OCI-LY1 (cell line): ENCODE data around the gene GID4.

Experiments used
- H2AFZ ChIP-seq: fragments of 200-600 bp; sonication (generic), shearing (Covaris generic); 2 replicates; pipeline ENCODE4 v1.6.0; 2014; ENCODE audit warnings: antibody characterized with exemption, mild to moderate bottlenecking, low read length
- H3F3A ChIP-seq: fragments of 200-600 bp; sonication (generic), shearing (Covaris generic); 2 replicates; pipeline ENCODE4 v1.6.0; 2014; ENCODE audit warnings: mild to moderate bottlenecking, antibody characterized with exemption, low read length, moderate library complexity; ENCODE audit not compliant: insufficient read depth
- H3K27ac ChIP-seq: fragments of 200-600 bp; sonication (generic); 2 replicates; pipeline ENCODE4 v1.5.1; 2014; ENCODE audit warnings: low read length, mixed run types, mild to moderate bottlenecking, low read depth; ENCODE audit not compliant: poor library complexity, severe bottlenecking
- H3K27me3 ChIP-seq: fragments of 200-600 bp; sonication (generic); 2 replicates; pipeline ENCODE4 v1.6.0; 2014; ENCODE audit warnings: antibody characterized with exemption, mild to moderate bottlenecking, low read length, moderate library complexity; ENCODE audit not compliant: insufficient read depth
- H3K36me3 ChIP-seq: fragments of 200-600 bp; sonication (generic); 2 replicates; pipeline ENCODE4 v1.6.1; 2014; ENCODE audit warnings: mild to moderate bottlenecking, antibody characterized with exemption, low read length, moderate library complexity, mixed read lengths; ENCODE audit not compliant: insufficient read depth
- H3K4me1 ChIP-seq: fragments of 200-600 bp; sonication (generic); 2 replicates; pipeline ENCODE4 v1.5.1; 2014; ENCODE audit warnings: mild to moderate bottlenecking, low read length, moderate library complexity; ENCODE audit not compliant: insufficient read depth, severe bottlenecking
- H3K4me2 ChIP-seq: fragments of 200-600 bp; sonication (generic), shearing (Covaris generic); 2 replicates; pipeline ENCODE4 v1.6.1; 2014; ENCODE audit warnings: low read length
- H3K4me3 ChIP-seq: fragments of 200-600 bp; sonication (generic); 2 replicates; pipeline ENCODE4 v1.5.1; 2014; ENCODE audit warnings: low read length, low read depth, mild to moderate bottlenecking, mixed read lengths; ENCODE audit not compliant: poor library complexity, severe bottlenecking
- H3K79me2 ChIP-seq: fragments of 200-600 bp; shearing (Covaris generic); 2 replicates; pipeline ENCODE4 v1.6.1; 2016; ENCODE audit warnings: mixed run types, low read length, mixed read lengths; ENCODE audit not compliant: insufficient read depth
- H3K9ac ChIP-seq: fragments of 200-600 bp; sonication (generic), shearing (Covaris generic); 2 replicates; pipeline ENCODE4 v1.6.1; 2014; ENCODE audit warnings: mild to moderate bottlenecking, low read length, mixed read lengths
- H3K9me2 ChIP-seq: fragments of 200-600 bp; sonication (generic), shearing (Covaris generic); 2 replicates; pipeline ENCODE4 v1.6.1; 2014; ENCODE audit warnings: low read depth, mild to moderate bottlenecking, low read length, mixed read lengths
- H3K9me3 ChIP-seq: fragments of 200-600 bp; shearing (Covaris generic); 2 replicates; pipeline ENCODE4 v1.6.1; 2014; ENCODE audit warnings: low read length, mixed read lengths
- H4K20me1 ChIP-seq: fragments of 200-600 bp; sonication (generic), shearing (Covaris generic); 2 replicates; pipeline ENCODE4 v1.6.0; 2016; ENCODE audit warnings: mild to moderate bottlenecking, low read length; ENCODE audit not compliant: insufficient read depth
- EZH2 ChIP-seq: fragments of 200-600 bp; sonication (generic), shearing (Covaris generic); IDR thresholded peaks from 2 replicates; pipeline ENCODE4 v1.8.0; 2017; ENCODE audit warnings: borderline replicate concordance, mixed run types, mild to moderate bottlenecking, antibody characterized with exemption, low read length, moderate library complexity, mixed read lengths
- TF ChIP-seq, protein P1 (sequence below): fragments of 200-600 bp; sonication (generic), shearing (Covaris generic); IDR thresholded peaks from 2 replicates; pipeline ENCODE4 v1.5.1; 2017; ENCODE audit warnings: mild to moderate bottlenecking, antibody characterized with exemption, low read length, moderate library complexity, mixed read lengths

Gene GID4

DNA sequence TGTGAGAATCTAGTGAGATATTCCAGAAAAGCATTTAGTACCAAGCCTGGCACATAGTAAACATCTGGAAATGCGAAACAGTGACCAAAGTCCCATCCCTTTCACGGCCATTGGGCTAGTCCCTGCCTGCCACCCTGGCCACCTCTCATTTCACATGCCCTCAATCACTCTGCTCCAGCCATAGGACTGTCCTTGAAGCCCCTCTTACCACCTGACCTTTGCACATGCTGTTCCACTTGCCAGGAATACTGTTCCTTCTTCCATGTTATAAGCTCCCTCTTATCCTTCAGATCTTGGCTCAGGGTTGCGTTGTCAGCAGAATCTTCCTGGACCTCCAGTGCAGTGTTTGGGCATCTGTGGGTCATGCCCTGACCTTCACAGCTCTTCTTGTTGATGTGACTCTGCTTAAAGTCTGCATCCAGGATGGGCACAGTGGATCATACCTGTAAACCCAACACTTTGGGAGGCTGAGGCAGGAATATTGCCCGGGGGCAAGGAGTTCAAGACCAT lies 71.5 kb downstream of the GID4 start:
- H3F3A ChIP-seq, result no peaks in the 10 kb centered on the region
- no peak overlapping the region for H3K9ac ChIP-seq
- H3K4me1 ChIP-seq, result no peaks in the 10 kb centered on the region
- peaks cover 17% of the 10 kb centered on the region for H3K36me3 ChIP-seq
- no peaks in the 10 kb centered on the region for H3K9me2 ChIP-seq
- TF ChIP-seq, protein P1, sequence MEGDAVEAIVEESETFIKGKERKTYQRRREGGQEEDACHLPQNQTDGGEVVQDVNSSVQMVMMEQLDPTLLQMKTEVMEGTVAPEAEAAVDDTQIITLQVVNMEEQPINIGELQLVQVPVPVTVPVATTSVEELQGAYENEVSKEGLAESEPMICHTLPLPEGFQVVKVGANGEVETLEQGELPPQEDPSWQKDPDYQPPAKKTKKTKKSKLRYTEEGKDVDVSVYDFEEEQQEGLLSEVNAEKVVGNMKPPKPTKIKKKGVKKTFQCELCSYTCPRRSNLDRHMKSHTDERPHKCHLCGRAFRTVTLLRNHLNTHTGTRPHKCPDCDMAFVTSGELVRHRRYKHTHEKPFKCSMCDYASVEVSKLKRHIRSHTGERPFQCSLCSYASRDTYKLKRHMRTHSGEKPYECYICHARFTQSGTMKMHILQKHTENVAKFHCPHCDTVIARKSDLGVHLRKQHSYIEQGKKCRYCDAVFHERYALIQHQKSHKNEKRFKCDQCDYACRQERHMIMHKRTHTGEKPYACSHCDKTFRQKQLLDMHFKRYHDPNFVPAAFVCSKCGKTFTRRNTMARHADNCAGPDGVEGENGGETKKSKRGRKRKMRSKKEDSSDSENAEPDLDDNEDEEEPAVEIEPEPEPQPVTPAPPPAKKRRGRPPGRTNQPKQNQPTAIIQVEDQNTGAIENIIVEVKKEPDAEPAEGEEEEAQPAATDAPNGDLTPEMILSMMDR, result no peak
- no peak for TF ChIP-seq EZH2
- no peaks in the 10 kb centered on the region for H3K9me3 ChIP-seq
- no peaks in the 10 kb centered on the region for H4K20me1 ChIP-seq
- 0 out of 2 replicates have a peak, but pooled peaks cover 3% of the 10 kb centered on the region for H3K27me3 ChIP-seq
- H3K4me2 ChIP-seq, result no peak overlapping the region
- H2AFZ ChIP-seq, result no peak overlapping the region
- no peaks in the 10 kb centered on the region for H3K79me2 ChIP-seq
- H3K27ac ChIP-seq, result no peak overlapping the region
- no peak overlapping the region for H3K4me3 ChIP-seq

DNA sequence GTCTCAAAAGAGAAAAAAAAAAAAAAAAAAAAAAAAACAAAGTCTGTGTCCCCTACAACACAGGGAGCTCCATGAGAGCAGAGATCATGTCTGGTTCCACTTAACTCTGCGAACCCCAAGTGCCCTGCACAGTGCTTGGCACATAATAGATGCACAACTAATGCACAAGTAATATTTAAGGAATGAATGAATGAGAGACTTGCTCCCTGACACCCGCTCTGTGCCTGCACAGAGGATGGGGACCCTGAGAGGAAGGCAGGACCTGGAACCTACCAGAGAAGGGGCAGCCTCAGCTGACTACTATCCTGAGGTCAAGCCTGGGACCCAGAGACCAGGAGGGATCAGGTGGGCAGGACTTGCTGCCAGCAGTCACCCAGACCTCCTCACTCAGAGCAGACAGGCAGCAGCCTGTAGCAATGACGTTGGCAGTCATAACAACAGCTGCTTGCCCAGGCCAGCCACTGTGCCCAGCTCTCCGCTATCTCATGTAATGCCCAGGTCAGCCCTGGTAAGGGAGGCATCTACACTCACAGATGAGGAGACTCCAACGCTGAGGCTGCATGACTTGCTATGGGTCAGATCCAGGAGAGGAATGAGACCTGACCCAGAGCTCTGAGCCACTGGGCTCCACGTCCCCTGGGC lies 72.2 kb downstream of the GID4 start:
- Histone ChIP-seq H3K4me3 (no peak overlapping the region), H3K36me3 (peaks cover 9% of the 10 kb centered on the region), H2AFZ (no peak overlapping the region), H4K20me1 (no peaks in the 10 kb centered on the region), H3K27me3 (0 out of 2 replicates have a peak, but pooled peaks cover 3% of the 10 kb centered on the region), H3F3A (no peaks in the 10 kb centered on the region), H3K79me2 (no peaks in the 10 kb centered on the region), H3K9me2 (no peaks in the 10 kb centered on the region), H3K9ac (no peak overlapping the region), H3K4me1 (no peaks in the 10 kb centered on the region), H3K9me3 (no peaks in the 10 kb centered on the region), H3K4me2 (no peak overlapping the region), H3K27ac (no peak overlapping the region)
- TF ChIP-seq EZH2, result no peak
- TF ChIP-seq, protein P1, result no peak

DNA sequence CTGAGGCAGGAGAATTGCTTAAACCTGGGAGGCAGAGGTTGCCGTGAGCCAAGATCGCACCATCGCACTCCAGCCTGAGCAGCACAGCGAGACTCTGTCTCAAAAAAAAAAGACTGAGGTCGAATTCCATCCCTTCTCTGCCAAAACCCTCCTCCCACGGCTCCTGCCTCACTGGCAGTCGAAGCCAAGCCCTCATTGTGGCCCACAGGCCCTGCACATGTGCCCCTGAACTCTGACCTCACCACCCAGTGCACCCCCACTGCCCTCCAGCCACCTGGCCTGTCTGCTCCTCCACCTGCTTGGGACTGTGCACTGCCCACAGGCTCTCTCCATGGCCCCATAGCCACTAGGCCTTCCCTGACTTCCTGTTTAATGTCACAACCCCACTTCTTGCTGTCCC lies 76.3 kb downstream of the GID4 start:
- Histone ChIP-seq H3K4me1 (no peaks in the 10 kb centered on the region), H3K9ac (no peak overlapping the region), H3K79me2 (no peaks in the 10 kb centered on the region), H3K9me2 (no peaks in the 10 kb centered on the region), H2AFZ (no peak overlapping the region), H3K4me3 (no peak overlapping the region), H3K4me2 (no peak overlapping the region), H4K20me1 (no peaks in the 10 kb centered on the region), H3F3A (no peaks in the 10 kb centered on the region), H3K9me3 (no peaks in the 10 kb centered on the region), H3K36me3 (no peaks in the 10 kb centered on the region), H3K27ac (no peak overlapping the region), H3K27me3 (0 out of 2 replicates have a peak, but pooled peaks cover 3% of the 10 kb centered on the region)
- TF ChIP-seq, protein P1, result no peak
- TF ChIP-seq EZH2, result no peak
